ENCODE data around the gene CCDC200.
"Not testable (repeated sequence)": the region's sequence is repeated elsewhere in the genome, so short reads cannot be mapped to it uniquely, and the experiment has no call there.

The CCDC200 gene

GRCh38 chr17:43228020-43228782, at the start of gene CCDC200:
Gene CCDC200 (minus strand): TSS chr17:43228623. CDS start chr17:43228554, 69 bp downstream.
- intact Hi-C loops (cut with DNase I); DNase-seq: not testable (repeated sequence)

- DNase-seq: peak in 1 of 42 donors; percentile 40
- intact Hi-C loops (cut with DNase I): not testable (repeated sequence)
Observed at GRCh38 chr17:43272914-43273313, 44.5 kb upstream of the CCDC200 start.

GRCh38 chr17:43272483-43272882, 44.1 kb upstream of the CCDC200 start:
- intact Hi-C loops (cut with DNase I): not testable (repeated sequence)
- peak in 6 of 42 donors; percentile 0 to 14 (median 2) for DNase-seq

GRCh38 chr17:43270552-43271504, 42.4 kb upstream of the CCDC200 start:
- DNase-seq; intact Hi-C loops (cut with DNase I): not testable (repeated sequence)

GRCh38 chr17:43246456-43246855, 18.0 kb upstream of the CCDC200 start:
- DNase-seq; intact Hi-C loops (cut with DNase I): not testable (repeated sequence)

- intact Hi-C loops (cut with DNase I); DNase-seq: not testable (repeated sequence)
Observed at GRCh38 chr17:43240596-43241352, 12.4 kb upstream of the CCDC200 start.

GRCh38 chr17:43239597-43239996, 11.2 kb upstream of the CCDC200 start:
- DNase-seq; intact Hi-C loops (cut with DNase I): not testable (repeated sequence)

GRCh38 chr17:43233877-43234276, 5.5 kb upstream of the CCDC200 start, which contains the start of gene RNU2-1:
Gene RNU2-1 (minus strand): TSS chr17:43233977.
- intact Hi-C loops (cut with DNase I); DNase-seq: not testable (repeated sequence)

GRCh38 chr17:43233263-43233662, 4.8 kb upstream of the CCDC200 start:
- not testable (repeated sequence) for DNase-seq

GRCh38 chr17:43232021-43232699, 3.7 kb upstream of the CCDC200 start:
- DNase-seq: peak in 33 of 42 donors; percentile 15 to 80 (median 54)
- intact Hi-C loops (cut with DNase I): not testable (repeated sequence)

More at GRCh38 chr17:43233263-43233662, 4.8 kb upstream of the CCDC200 start:
- intact Hi-C loops (cut with DNase I): not testable (repeated sequence)

GRCh38 chr17:43231205-43232020, 3.0 kb upstream of the CCDC200 start:
- intact Hi-C loops (cut with DNase I): not testable (repeated sequence)
- peak in 6 of 42 donors; percentile 4 to 35 (median 18) for DNase-seq

GRCh38 chr17:43226393-43226792, 2.0 kb downstream of the CCDC200 start:
- peak in 3 of 42 donors; percentile 7 to 14 (median 13) for DNase-seq
- intact Hi-C loops (cut with DNase I): no loop called here

GRCh38 chr17:43224146-43224705, 4.2 kb downstream of the CCDC200 start:
- peak in 5 of 42 donors; percentile 4 to 27 (median 17) for DNase-seq
- intact Hi-C loops (cut with DNase I): no loop called here

- intact Hi-C loops (cut with DNase I): no loop called here
- DNase-seq: peak in 4 of 42 donors; percentile 3 to 30 (median 16)
Observed at GRCh38 chr17:43220511-43221125, 7.8 kb downstream of the CCDC200 start.

GRCh38 chr17:43219746-43220380, 8.6 kb downstream of the CCDC200 start:
- intact Hi-C loops (cut with DNase I): no loop called here
- DNase-seq: peak in 5 of 42 donors; percentile 4 to 37 (median 17)

- intact Hi-C loops (cut with DNase I): no loop called here
- DNase-seq: peak in 3 of 42 donors; percentile 2 to 28 (median 15)
Observed at GRCh38 chr17:43219001-43219400, 9.4 kb downstream of the CCDC200 start.
